GM06990 (cell line): Measurements from ENCODE around the gene KIF6.

Source experiments
- DNase-seq: peaks from one replicate; pipeline ENCODE4 v3.0.0-alpha.2; 2011; ENCODE audit not compliant: insufficient read length; ENCODE audit errors: extremely low read depth
- H3K27me3 ChIP-seq: replicated peaks from 2 replicates; pipeline ENCODE4 v1.6.0; 2011; ENCODE audit warnings: low read length; ENCODE audit not compliant: control insufficient read depth, insufficient read depth
- H3K36me3 ChIP-seq: 2 replicates; pipeline ENCODE4 v1.5.1; 2011; ENCODE audit warnings: low read length; ENCODE audit not compliant: control insufficient read depth, insufficient read depth
- H3K4me3 ChIP-seq: replicated peaks from 2 replicates; pipeline ENCODE4 v1.5.1; 2011; ENCODE audit warnings: low read depth, mild to moderate bottlenecking, control low read depth, low read length
- TF ChIP-seq, protein P1 (sequence below): IDR thresholded peaks from 2 replicates; pipeline ENCODE4 v1.5.1; 2011; ENCODE audit warnings: low read length, control low read depth, mild to moderate bottlenecking, inconsistent platforms; ENCODE audit not compliant: insufficient read depth, poor library complexity, severe bottlenecking

KIF6 gene

DNA sequence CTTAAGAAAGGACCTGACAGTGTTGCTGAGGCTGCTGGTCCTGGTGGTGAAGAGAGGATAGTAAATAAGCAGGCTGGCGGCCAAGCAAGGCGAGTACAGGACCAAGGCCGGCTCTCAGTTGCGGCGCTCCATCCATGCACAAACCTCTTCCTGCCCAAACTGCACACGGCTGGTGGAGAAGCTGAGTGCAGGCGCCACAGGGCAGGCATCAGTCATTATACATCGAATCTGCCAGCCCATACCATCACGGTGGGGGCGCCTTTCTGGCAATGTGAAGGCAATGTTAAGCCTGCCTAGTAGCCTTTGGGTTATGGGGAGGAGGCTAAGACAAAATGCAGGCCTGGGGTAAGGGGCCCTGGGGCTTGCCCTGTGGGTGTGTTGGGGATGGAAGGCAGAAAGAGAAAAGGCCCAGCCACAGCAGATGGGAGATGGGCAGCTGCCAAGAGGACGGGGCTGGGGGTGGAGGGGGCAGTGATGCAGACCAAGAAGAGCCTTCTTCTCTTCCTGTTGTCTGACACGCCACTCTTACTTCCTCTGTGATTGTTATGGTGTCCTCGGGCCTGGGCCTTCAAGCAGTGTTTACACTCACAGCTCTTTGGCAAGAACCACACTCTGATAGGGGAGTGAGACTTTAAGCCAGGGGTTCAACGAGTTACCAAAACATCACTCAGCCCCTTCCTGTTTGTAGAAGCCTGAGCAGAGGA, 382.4 kb downstream of the KIF6 start:
- DNase-seq = no peak
- H3K27me3 ChIP-seq = peaks cover 1% of the 10 kb centered on the region; the same call in 1 of the 2 replicates
- TF ChIP-seq, protein P1, sequence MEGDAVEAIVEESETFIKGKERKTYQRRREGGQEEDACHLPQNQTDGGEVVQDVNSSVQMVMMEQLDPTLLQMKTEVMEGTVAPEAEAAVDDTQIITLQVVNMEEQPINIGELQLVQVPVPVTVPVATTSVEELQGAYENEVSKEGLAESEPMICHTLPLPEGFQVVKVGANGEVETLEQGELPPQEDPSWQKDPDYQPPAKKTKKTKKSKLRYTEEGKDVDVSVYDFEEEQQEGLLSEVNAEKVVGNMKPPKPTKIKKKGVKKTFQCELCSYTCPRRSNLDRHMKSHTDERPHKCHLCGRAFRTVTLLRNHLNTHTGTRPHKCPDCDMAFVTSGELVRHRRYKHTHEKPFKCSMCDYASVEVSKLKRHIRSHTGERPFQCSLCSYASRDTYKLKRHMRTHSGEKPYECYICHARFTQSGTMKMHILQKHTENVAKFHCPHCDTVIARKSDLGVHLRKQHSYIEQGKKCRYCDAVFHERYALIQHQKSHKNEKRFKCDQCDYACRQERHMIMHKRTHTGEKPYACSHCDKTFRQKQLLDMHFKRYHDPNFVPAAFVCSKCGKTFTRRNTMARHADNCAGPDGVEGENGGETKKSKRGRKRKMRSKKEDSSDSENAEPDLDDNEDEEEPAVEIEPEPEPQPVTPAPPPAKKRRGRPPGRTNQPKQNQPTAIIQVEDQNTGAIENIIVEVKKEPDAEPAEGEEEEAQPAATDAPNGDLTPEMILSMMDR = no peak
- H3K4me3 ChIP-seq = no peak overlapping the region
- H3K36me3 ChIP-seq = no peaks in the 10 kb centered on the region

DNA sequence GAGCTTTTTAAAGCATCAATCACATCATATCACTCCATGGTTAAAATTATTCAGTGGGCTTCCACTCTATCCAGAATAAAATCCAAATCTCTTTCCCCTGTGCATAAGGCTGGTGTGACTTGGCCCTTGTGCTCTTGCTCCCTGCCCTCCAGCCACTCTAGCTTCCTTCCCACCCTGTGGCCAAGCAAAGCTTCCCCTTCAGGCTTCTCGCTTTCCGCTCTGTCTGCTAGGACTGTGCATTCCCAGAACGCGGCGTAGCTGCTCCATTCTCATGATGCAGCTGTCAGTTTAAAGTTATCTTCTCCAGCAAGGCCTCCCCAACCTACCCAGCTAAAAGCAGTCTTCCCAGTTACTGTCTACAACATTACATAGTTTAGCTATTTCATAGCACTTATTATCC, 383.3 kb downstream of the KIF6 start:
- TF ChIP-seq, protein P1 = no peak
- Histone ChIP-seq H3K36me3 (no peaks in the 10 kb centered on the region), H3K27me3 (0 out of 2 replicates have a peak, but pooled peaks cover 1% of the 10 kb centered on the region), H3K4me3 (no peak overlapping the region)
- DNase-seq = no peak

DNA sequence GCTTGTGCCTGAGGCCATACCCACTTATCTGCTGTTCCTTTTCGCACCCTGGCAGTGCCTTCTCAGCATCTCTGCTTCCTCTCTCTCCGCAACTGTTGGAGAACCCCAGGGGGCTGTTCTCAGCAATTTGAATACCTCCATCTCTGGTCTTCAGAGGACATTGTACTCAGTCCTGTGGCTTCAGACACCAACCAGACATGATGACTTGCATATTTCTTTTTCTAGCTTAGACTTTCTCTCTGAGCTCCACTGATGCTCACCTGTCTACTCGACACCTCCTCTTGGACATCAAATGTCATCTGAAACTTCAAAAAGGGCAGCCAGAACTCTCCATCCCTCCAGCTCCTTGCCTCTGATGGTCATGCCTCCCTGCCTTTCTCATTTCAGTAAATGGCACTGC, 383.9 kb downstream of the KIF6 start:
- H3K4me3 ChIP-seq = no peak overlapping the region
- 0 out of 2 replicates have a peak, but pooled peaks cover 1% of the 10 kb centered on the region for H3K27me3 ChIP-seq
- TF ChIP-seq, protein P1 = no peak
- no peak for DNase-seq
- H3K36me3 ChIP-seq = no peaks in the 10 kb centered on the region

DNA sequence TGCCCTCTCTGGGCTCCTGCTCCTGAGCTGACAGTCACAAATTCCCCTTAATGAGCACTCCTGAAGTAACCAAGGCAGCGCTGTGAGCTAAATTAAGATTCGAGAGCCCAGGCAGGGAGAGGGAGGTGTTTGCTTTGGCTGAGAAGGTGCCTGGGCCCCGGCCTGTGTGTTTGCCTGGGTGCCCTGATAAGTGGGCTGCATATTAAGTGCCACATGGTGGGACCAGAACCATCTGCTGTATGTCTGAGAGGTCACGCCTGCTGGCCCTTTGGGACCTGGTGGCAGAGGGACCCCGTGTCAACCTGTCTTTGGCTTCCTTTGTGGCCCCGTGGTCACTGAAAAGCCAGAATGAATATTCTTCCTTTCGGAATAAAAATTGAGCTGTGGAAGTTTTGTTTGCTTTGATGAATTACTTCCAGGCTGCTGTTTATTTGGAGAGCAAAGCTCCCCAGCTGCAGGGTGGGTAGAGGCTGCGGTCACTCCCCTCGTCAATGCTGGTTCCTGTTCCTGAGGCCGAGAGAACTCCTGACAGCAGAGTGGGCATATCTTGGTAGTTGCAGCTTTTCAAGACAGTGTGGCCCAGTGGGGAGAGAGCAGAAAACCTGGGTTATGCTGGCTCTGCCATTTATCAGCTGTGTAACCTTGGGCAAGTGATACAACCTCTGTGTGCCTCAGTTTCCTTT, 385.2 kb downstream of the KIF6 start:
- H3K4me3 ChIP-seq = no peak overlapping the region
- no peak for DNase-seq
- TF ChIP-seq, protein P1 = no peak
- H3K27me3 ChIP-seq = 0 out of 2 replicates have a peak, but pooled peaks cover 1% of the 10 kb centered on the region
- H3K36me3 ChIP-seq = no peaks in the 10 kb centered on the region

DNA sequence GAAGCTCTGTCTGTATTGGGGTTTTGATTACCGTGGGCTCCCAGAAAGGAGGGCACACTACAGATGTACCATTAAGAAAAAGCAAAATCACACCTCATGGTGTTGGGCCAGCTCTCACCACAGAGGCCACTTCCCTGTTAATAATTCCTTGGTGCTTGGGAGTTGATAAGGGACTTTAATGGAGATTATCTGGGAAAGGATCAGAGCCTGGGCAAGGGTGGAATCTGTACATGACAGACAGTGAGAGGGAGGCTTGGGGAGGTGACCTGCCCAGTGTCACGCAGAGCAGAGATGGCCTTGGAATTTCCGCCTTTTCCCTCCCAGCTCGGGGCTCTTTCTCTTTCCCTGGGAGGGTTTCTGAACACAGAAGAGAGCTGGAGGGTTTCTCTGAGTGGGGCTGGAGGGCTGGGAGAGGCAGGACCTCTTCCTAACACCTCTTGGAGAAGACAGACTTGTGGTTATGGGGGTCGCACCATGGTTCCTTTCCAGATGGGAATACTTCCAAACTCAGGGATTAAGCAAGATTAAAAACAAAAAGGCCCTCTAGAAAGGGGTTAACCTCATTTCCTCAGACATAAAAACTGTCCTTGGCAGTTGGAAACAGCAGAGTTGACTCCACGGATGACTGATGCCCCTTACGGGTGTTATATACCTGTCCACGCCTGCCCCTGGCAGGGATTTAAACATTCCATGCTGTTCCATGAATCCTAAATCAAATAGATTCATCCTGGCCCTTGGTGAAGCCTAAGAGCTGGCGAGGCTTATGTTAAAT, 385.9 kb downstream of the KIF6 start:
- Histone ChIP-seq H3K36me3 (no peaks in the 10 kb centered on the region), H3K4me3 (no peak overlapping the region), H3K27me3 (0 out of 2 replicates have a peak, but pooled peaks cover 1% of the 10 kb centered on the region)
- TF ChIP-seq, protein P1 = no peak
- no peak for DNase-seq
